HEK293 (cell line): Measurements from ENCODE around the gene HEATR5B.

Experiments
- CTCF ChIA-PET: fragments of 350-600 bp; formaldehyde crosslinking; extraction: SDS; loops from one replicate; lab custom pipeline; 2021; ENCODE audit warnings: antibody characterized with exemption; lab: Yijun Ruan, JAX
- POLR2A ChIA-PET: fragments of 300-600 bp; formaldehyde crosslinking; extraction: SDS; loops from one replicate; lab custom pipeline; 2020; ENCODE audit warnings: antibody characterized with exemption, inconsistent platforms; lab: Yijun Ruan, JAX
- H3K27ac ChIP-seq: fragments of 200-500 bp; sonication (Bioruptor generic); 2 replicates; pipeline ENCODE4 v1.5.1; 2014; ENCODE audit warnings: low read depth, low read length, control low read depth, inconsistent platforms; ENCODE audit errors: extremely low read depth
- H3K36me3 ChIP-seq, 2 experiments: fragments of 200-500 bp in 1 of 2; sonication (Bioruptor generic) in 1 of 2; 1 replicate in 1 of 2; 2 replicates in 1 of 2; pipeline ENCODE4 v1.5.1; 2014 to 2017; ENCODE audit warnings: inconsistent platforms in 2 of 2, low read length in 2 of 2; ENCODE audit not compliant: control insufficient read depth in 2 of 2, insufficient read depth in 1 of 2
- H3K4me1 ChIP-seq: fragments of 200-500 bp; sonication (Bioruptor generic); 2 replicates; pipeline ENCODE4 v1.5.1; 2014; ENCODE audit warnings: mild to moderate bottlenecking, low read length, inconsistent platforms; ENCODE audit not compliant: control insufficient read depth, insufficient read depth
- H3K4me3 ChIP-seq: 2 replicates; pipeline ENCODE4 v1.5.1; 2011; ENCODE audit warnings: low read depth, mild to moderate bottlenecking, control low read depth, low read length, moderate library complexity
- H3K9me3 ChIP-seq: fragments of 200-500 bp; sonication (Bioruptor generic); 2 replicates; pipeline ENCODE4 v1.5.1; 2014; ENCODE audit warnings: low read depth, low read length, inconsistent platforms; ENCODE audit not compliant: control insufficient read depth, insufficient read depth
- BCL11A ChIP-seq: fragments of 450-650 bp; formaldehyde crosslinking; IDR thresholded peaks from 2 replicates; pipeline ENCODE4 v1.5.1; 2016; ENCODE audit warnings: low read depth, missing biosample characterization, missing genetic modification characterization
- GFI1B ChIP-seq: fragments of 450-650 bp; formaldehyde crosslinking; IDR thresholded peaks from 2 replicates; pipeline ENCODE4 v1.5.1; 2016; ENCODE audit warnings: missing biosample characterization, missing genetic modification characterization
- ZBTB6 ChIP-seq: fragments of 450-650 bp; formaldehyde crosslinking; IDR thresholded peaks from 2 replicates; pipeline ENCODE4 v1.5.1; 2017; ENCODE audit warnings: missing biosample characterization, missing genetic modification characterization
- ZNF239 ChIP-seq: fragments of 450-650 bp; formaldehyde crosslinking; IDR thresholded peaks from 2 replicates; pipeline ENCODE4 v1.5.1; 2016; ENCODE audit warnings: missing biosample characterization, missing genetic modification characterization
- ZNF324 ChIP-seq: fragments of 450-650 bp; formaldehyde crosslinking; IDR thresholded peaks from 2 replicates; pipeline ENCODE4 v1.5.1; 2016; ENCODE audit warnings: missing biosample characterization, missing genetic modification characterization
- ZNF37A ChIP-seq: fragments of 450-650 bp; IDR thresholded peaks from 2 replicates; pipeline ENCODE4 v1.5.1; 2018; ENCODE audit warnings: missing biosample characterization, missing genetic modification characterization
- ZNF423 ChIP-seq: fragments of 450-650 bp; formaldehyde crosslinking; IDR thresholded peaks from 2 replicates; pipeline ENCODE4 v1.5.1; 2016; ENCODE audit warnings: missing biosample characterization, missing genetic modification characterization
- ZNF48 ChIP-seq: fragments of 450-650 bp; formaldehyde crosslinking; IDR thresholded peaks from 2 replicates; pipeline ENCODE4 v1.5.1; 2016; ENCODE audit warnings: missing biosample characterization, missing genetic modification characterization
- ZNF510 ChIP-seq: fragments of 450-650 bp; formaldehyde crosslinking; IDR thresholded peaks from 2 replicates; pipeline ENCODE4 v1.5.1; 2018; ENCODE audit warnings: mild to moderate bottlenecking, missing genetic modification characterization, missing biosample characterization; ENCODE audit not compliant: insufficient replicate concordance
- ZNF518A ChIP-seq: fragments of 450-650 bp; formaldehyde crosslinking; conservative IDR thresholded peaks from 2 replicates; pipeline ENCODE4 v1.5.1; 2016; ENCODE audit warnings: low read depth, missing biosample characterization, missing genetic modification characterization
- ZNF529 ChIP-seq: fragments of 450-650 bp; formaldehyde crosslinking; IDR thresholded peaks from 2 replicates; pipeline ENCODE4 v1.5.1; 2017; ENCODE audit warnings: missing genetic modification characterization, missing biosample characterization; ENCODE audit not compliant: insufficient replicate concordance
- ZNF585B ChIP-seq: fragments of 450-650 bp; formaldehyde crosslinking; IDR thresholded peaks from 2 replicates; pipeline ENCODE4 v1.5.1; 2016; ENCODE audit warnings: missing biosample characterization, missing genetic modification characterization
- ZNF600 ChIP-seq: fragments of 450-650 bp; formaldehyde crosslinking; IDR thresholded peaks from 2 replicates; pipeline ENCODE4 v1.5.1; 2016; ENCODE audit warnings: missing biosample characterization, missing genetic modification characterization
- ZNF621 ChIP-seq: fragments of 450-650 bp; formaldehyde crosslinking; IDR thresholded peaks from 2 replicates; pipeline ENCODE4 v1.5.1; 2017; ENCODE audit warnings: missing biosample characterization, missing genetic modification characterization
- ZNF664 ChIP-seq: fragments of 450-650 bp; formaldehyde crosslinking; IDR thresholded peaks from 2 replicates; pipeline ENCODE4 v1.5.1; 2016; ENCODE audit warnings: missing biosample characterization, missing genetic modification characterization
- TF ChIP-seq, protein P1 (sequence below): fragments of 450-650 bp; formaldehyde crosslinking; IDR thresholded peaks from 2 replicates; pipeline ENCODE4 v1.5.1; 2016; ENCODE audit warnings: missing biosample characterization, missing genetic modification characterization
- TF ChIP-seq, protein P2 (sequence below): fragments of 450-650 bp; formaldehyde crosslinking; IDR thresholded peaks from 2 replicates; pipeline ENCODE4 v1.5.1; 2016; ENCODE audit warnings: missing biosample characterization, missing genetic modification characterization, low read depth
- TF ChIP-seq, protein P3 (sequence below): fragments of 450-650 bp; formaldehyde crosslinking; IDR thresholded peaks from 2 replicates; pipeline ENCODE4 v1.5.1; 2017; ENCODE audit warnings: missing biosample characterization, missing genetic modification characterization

The HEATR5B gene

DNA sequence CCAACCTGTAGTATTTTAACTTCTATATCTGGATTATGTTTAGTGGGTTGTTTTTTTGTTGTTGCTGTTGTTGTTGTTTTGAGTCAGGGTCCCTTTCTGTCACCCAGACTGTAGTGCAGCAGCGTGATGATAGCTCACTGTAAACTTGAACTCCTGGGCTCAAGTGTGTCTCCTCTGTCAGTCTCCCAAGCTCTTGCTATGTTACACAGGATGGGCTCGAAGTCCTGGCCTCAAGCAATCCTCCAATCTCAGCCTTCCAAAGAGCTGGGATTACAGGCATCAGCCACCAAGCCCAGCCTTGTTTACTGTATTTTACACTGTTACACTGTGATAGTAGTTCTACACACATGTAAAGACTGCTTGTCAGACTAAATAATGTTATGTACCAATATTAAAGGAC is 108.1 kb downstream of the HEATR5B start (continued):
- TF ChIP-seq, protein P1, sequence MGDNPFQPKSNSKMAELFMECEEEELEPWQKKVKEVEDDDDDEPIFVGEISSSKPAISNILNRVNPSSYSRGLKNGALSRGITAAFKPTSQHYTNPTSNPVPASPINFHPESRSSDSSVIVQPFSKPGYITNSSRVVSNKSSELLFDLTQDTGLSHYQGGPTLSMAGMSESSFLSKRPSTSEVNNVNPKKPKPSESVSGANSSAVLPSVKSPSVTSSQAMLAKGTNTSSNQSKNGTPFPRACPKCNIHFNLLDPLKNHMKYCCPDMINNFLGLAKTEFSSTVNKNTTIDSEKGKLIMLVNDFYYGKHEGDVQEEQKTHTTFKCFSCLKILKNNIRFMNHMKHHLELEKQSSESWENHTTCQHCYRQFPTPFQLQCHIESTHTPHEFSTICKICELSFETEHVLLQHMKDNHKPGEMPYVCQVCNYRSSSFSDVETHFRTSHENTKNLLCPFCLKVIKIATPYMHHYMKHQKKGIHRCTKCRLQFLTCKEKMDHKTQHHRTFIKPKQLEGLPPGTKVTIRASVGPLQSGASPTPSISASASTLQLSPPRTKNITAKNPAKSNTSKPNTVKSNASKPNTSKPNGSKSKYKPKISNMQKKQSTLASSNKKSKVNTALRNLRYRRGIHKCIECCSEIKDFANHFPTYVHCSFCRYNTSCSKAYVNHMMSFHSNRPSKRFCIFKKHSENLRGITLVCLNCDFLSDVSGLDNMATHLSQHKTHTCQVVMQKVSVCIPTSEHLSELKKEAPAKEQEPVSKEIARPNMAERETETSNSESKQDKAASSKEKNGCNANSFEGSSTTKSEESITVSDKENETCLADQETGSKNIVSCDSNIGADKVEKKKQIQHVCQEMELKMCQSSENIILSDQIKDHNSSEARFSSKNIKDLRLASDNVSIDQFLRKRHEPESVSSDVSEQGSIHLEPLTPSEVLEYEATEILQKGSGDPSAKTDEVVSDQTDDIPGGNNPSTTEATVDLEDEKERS (tag by site-specific recombination) = no peak
- TF ChIP-seq, protein P2, sequence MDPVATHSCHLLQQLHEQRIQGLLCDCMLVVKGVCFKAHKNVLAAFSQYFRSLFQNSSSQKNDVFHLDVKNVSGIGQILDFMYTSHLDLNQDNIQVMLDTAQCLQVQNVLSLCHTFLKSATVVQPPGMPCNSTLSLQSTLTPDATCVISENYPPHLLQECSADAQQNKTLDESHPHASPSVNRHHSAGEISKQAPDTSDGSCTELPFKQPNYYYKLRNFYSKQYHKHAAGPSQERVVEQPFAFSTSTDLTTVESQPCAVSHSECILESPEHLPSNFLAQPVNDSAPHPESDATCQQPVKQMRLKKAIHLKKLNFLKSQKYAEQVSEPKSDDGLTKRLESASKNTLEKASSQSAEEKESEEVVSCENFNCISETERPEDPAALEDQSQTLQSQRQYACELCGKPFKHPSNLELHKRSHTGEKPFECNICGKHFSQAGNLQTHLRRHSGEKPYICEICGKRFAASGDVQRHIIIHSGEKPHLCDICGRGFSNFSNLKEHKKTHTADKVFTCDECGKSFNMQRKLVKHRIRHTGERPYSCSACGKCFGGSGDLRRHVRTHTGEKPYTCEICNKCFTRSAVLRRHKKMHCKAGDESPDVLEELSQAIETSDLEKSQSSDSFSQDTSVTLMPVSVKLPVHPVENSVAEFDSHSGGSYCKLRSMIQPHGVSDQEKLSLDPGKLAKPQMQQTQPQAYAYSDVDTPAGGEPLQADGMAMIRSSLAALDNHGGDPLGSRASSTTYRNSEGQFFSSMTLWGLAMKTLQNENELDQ (tag by site-specific recombination) = no peak
- TF ChIP-seq ZNF37A (tag by site-specific recombination) = no peak
- TF ChIP-seq, protein P3, sequence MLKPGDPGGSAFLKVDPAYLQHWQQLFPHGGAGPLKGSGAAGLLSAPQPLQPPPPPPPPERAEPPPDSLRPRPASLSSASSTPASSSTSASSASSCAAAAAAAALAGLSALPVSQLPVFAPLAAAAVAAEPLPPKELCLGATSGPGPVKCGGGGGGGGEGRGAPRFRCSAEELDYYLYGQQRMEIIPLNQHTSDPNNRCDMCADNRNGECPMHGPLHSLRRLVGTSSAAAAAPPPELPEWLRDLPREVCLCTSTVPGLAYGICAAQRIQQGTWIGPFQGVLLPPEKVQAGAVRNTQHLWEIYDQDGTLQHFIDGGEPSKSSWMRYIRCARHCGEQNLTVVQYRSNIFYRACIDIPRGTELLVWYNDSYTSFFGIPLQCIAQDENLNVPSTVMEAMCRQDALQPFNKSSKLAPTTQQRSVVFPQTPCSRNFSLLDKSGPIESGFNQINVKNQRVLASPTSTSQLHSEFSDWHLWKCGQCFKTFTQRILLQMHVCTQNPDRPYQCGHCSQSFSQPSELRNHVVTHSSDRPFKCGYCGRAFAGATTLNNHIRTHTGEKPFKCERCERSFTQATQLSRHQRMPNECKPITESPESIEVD (tag by site-specific recombination) = no peak
- TF ChIP-seq ZBTB6 (tag by site-specific recombination) = no peak
- TF ChIP-seq ZNF664 = no peak
- TF ChIP-seq GFI1B (tag by site-specific recombination) = no peak
- TF ChIP-seq ZNF621 (tag by site-specific recombination) = no peak
- TF ChIP-seq BCL11A = no peak
- no peak for TF ChIP-seq ZNF48
- no peak for TF ChIP-seq ZNF529 (tag by site-specific recombination)
- TF ChIP-seq, all 188 proteins: peak for 0

GRCh38 chr2:36975306-36975705 is 108.9 kb downstream of the HEATR5B start:
- TF ChIP-seq ZNF585B (tag by site-specific recombination) (no peak), ZNF600 (tag by site-specific recombination) (no peak), ZNF239 (no peak), ZNF324 (tag by site-specific recombination) (no peak), ZNF510 (tag by site-specific recombination) (no peak), ZNF518A (no peak), ZNF423 (tag by site-specific recombination) (no peak)
- TF ChIP-seq, protein P1 (tag by site-specific recombination) = no peak
- peaks cover under 1 to 8% of the 10 kb centered on the region in 2 experiments; a peak in 2 of 3 replicates for H3K36me3 ChIP-seq
- no peak overlapping the region for H3K4me3 ChIP-seq
- ChIA-PET POLR2A (no interaction called here), CTCF (interaction anchor here (0.6 to 0.7 kb wide), 3 partner anchors 9 to 197 kb away, joined by 3 to 4 read pairs (median 4); partner anchors contain the start of gene STRN)
- no peaks in the 10 kb centered on the region for H3K4me1 ChIP-seq
- no peaks in the 10 kb centered on the region for H3K9me3 ChIP-seq
- no peak overlapping the region for H3K27ac ChIP-seq
